ENCODE results near the gene COL4A3.
"Not testable (repeated sequence)": the region's sequence is repeated elsewhere in the genome, so short reads cannot be mapped to it uniquely, and the experiment has no call there.

Gene COL4A3

GRCh38 chr2:227206406-227206805 lies 42.0 kb downstream of the COL4A3 start:
- DNase-seq (ENCODE audit: low read depth in 4 of 4, low spot score in 1 of 4) = no peak

- DNase-seq (ENCODE audit: low read depth in 4 of 4, low spot score in 1 of 4) = no peak
Observed at GRCh38 chr2:227207573-227207972, 43.1 kb downstream of the COL4A3 start.

- no peak for DNase-seq (ENCODE audit: low read depth in 4 of 4, low spot score in 1 of 4)
Observed at GRCh38 chr2:227214622-227215041, 50.2 kb downstream of the COL4A3 start.

- DNase-seq (ENCODE audit: low read depth in 4 of 4, low spot score in 1 of 4) = no peak
Observed at GRCh38 chr2:227219312-227220105, 55.1 kb downstream of the COL4A3 start.

GRCh38 chr2:227221120-227221519 lies 56.7 kb downstream of the COL4A3 start:
- no peak for DNase-seq (ENCODE audit: low read depth in 4 of 4, low spot score in 1 of 4)

GRCh38 chr2:227222292-227222691 lies 57.9 kb downstream of the COL4A3 start:
- DNase-seq (ENCODE audit: low read depth in 4 of 4, low spot score in 1 of 4) = no peak

GRCh38 chr2:227225641-227226040 lies 61.2 kb downstream of the COL4A3 start:
- not testable (repeated sequence) for DNase-seq (ENCODE audit: low read depth in 4 of 4, low spot score in 1 of 4)

GRCh38 chr2:227228061-227228667 lies 63.7 kb downstream of the COL4A3 start:
- no peak for DNase-seq (ENCODE audit: low read depth in 4 of 4, low spot score in 1 of 4)

GRCh38 chr2:227230151-227230550 lies 65.7 kb downstream of the COL4A3 start:
- no peak for DNase-seq (ENCODE audit: low read depth in 4 of 4, low spot score in 1 of 4)

- DNase-seq (ENCODE audit: low read depth in 4 of 4, low spot score in 1 of 4) = no peak
Observed at GRCh38 chr2:227234429-227234828, 70.0 kb downstream of the COL4A3 start.

GRCh38 chr2:227237786-227238185 lies 73.4 kb downstream of the COL4A3 start:
- DNase-seq (ENCODE audit: low read depth in 4 of 4, low spot score in 1 of 4) = no peak

- DNase-seq (ENCODE audit: low read depth in 4 of 4, low spot score in 1 of 4) = peak; percentile 39 to 49 (median 43)
Observed at GRCh38 chr2:227238238-227239237, 74.1 kb downstream of the COL4A3 start.

- no peak for DNase-seq (ENCODE audit: low read depth in 4 of 4, low spot score in 1 of 4)
Observed at GRCh38 chr2:227241005-227241404, 76.6 kb downstream of the COL4A3 start.

GRCh38 chr2:227248876-227249275 lies 84.5 kb downstream of the COL4A3 start:
- no peak for DNase-seq (ENCODE audit: low read depth in 4 of 4, low spot score in 1 of 4)

- DNase-seq (ENCODE audit: low read depth in 4 of 4, low spot score in 1 of 4) = no peak
Observed at GRCh38 chr2:227252831-227253230, 88.4 kb downstream of the COL4A3 start.

- DNase-seq (ENCODE audit: low read depth in 4 of 4, low spot score in 1 of 4) = no peak
Observed at GRCh38 chr2:227256605-227257004, 92.2 kb downstream of the COL4A3 start.

GRCh38 chr2:227257820-227258219 lies 93.4 kb downstream of the COL4A3 start:
- no peak for DNase-seq (ENCODE audit: low read depth in 4 of 4, low spot score in 1 of 4)

- no peak for DNase-seq (ENCODE audit: low read depth in 4 of 4, low spot score in 1 of 4)
Observed at GRCh38 chr2:227260041-227260440, 95.6 kb downstream of the COL4A3 start.

- no peak for DNase-seq (ENCODE audit: low read depth in 4 of 4, low spot score in 1 of 4)
Observed at GRCh38 chr2:227267410-227268115, 103.1 kb downstream of the COL4A3 start.

- DNase-seq (ENCODE audit: low read depth in 4 of 4, low spot score in 1 of 4) = no peak
Observed at GRCh38 chr2:227280895-227281294, 116.5 kb downstream of the COL4A3 start.

GRCh38 chr2:227285741-227286236 lies 121.4 kb downstream of the COL4A3 start:
- no peak for DNase-seq (ENCODE audit: low read depth in 4 of 4, low spot score in 1 of 4)

Measured in stimulated activated CD4-positive, alpha-beta T cell treated with anti-CD3 and anti-CD28 coated beads, Interleukin-1b, Interleukin-23, amount 100 ng/mL, for 24 hours (primary cell).